Upper lobe of left lung (tissue), 6 donors: Measurements from ENCODE around the gene MSI2. TPM values are rescaled to one million over a fixed set of nuclear protein-coding genes. Genes with fewer than 3 reads are reported as not detected.

ENCODE experiments used
- ATAC-seq, 2 donors: fragments of 200-7000 bp; cut with Tn5 transposase; one replicate each; pipeline ENCODE4 v1.9.1; 2022; ENCODE audit warnings: mild to moderate bottlenecking in 2 of 2, moderate library complexity in 2 of 2; ENCODE audit not compliant: low FRiP score in 2 of 2
- DNase-seq, 2 donors: peaks; one replicate each; pipeline ENCODE4 v3.0.0-alpha.2; 2019 to 2020
- H3K27ac ChIP-seq, 4 donors: fragments of 200-600 bp; sonication (generic); one replicate each; pipeline ENCODE4 v1.5.1; 2016 to 2019
- H3K27me3 ChIP-seq, 4 donors: fragments of 200-600 bp; sonication (generic); one replicate each; pipeline ENCODE4 v1.5.1; 2017 to 2019
- H3K36me3 ChIP-seq, 4 donors: fragments of 200-600 bp; sonication (generic); one replicate each; pipeline ENCODE4 v1.5.1; 2016 to 2019
- H3K4me1 ChIP-seq, 4 donors: fragments of 200-600 bp; sonication (generic); one replicate each; pipeline ENCODE4 v1.5.1; 2018 to 2019
- H3K4me3 ChIP-seq, 4 donors: fragments of 200-600 bp; sonication (generic); one replicate each; pipeline ENCODE4 v1.5.1; 2017 to 2019; ENCODE audit warnings: mild to moderate bottlenecking in 2 of 4, moderate library complexity in 1 of 4
- H3K9me3 ChIP-seq, 4 donors: fragments of 200-600 bp; sonication (generic); one replicate each; pipeline ENCODE4 v1.5.1; 2018 to 2019
- EP300 ChIP-seq, 4 donors: sonication (generic); formaldehyde crosslinking; IDR thresholded peaks; one replicate each; pipeline ENCODE4 v1.5.1; 2017; ENCODE audit warnings: antibody characterized with exemption in 4 of 4, control low read depth in 2 of 4
- POLR2A ChIP-seq, 4 donors: fragments of 450-650 bp; IDR thresholded peaks; one replicate each; pipeline ENCODE4 v1.5.1; 2016 to 2017; ENCODE audit warnings: antibody characterized with exemption in 4 of 4, mild to moderate bottlenecking in 2 of 4
- POLR2AphosphoS5 ChIP-seq, 2 donors: sonication (generic); formaldehyde crosslinking; IDR thresholded peaks; one replicate each; pipeline ENCODE4 v1.5.1; 2017; ENCODE audit warnings: antibody characterized with exemption in 2 of 2
- WGBS, 2 donors: methylation state at CpG; one replicate each; pipeline ENCODE4 v1.1.5; 2017 to 2018; 5-methylcytosine and 5-hydroxymethylcytosine counted together
- total RNA-seq, 6 donors: library from RNA; depleted of rRNA in 4 of 6; stranded (reverse); fragments of >200 nt in 4 of 6; gene quantifications; one replicate each; pipeline versions ENCODE4 v1.1.0 to v1.2.1, GENCODE V29; 2016 to 2021
- TF ChIP-seq, protein P1 (sequence below), 6 experiments: fragments of 450-650 bp in 4 of 6; fragments of 200-600 bp in 2 of 6; sonication (generic) in 2 of 6; IDR thresholded peaks; one replicate each; pipeline ENCODE4 v1.5.1; 2016 to 2019; ENCODE audit warnings: antibody characterized with exemption in 6 of 6
- donor health status: DM: no; HTN: no; CAD: no; lungs with moderate emphysema.
- donor health status: DM: no; HTN: yes; CAD: no; lungs with severe emphysema.

Gene MSI2
- total RNA-seq, 6 donors from 2014 or later, result 20.1 to 44.0 (median 32.2) TPM

DNA sequence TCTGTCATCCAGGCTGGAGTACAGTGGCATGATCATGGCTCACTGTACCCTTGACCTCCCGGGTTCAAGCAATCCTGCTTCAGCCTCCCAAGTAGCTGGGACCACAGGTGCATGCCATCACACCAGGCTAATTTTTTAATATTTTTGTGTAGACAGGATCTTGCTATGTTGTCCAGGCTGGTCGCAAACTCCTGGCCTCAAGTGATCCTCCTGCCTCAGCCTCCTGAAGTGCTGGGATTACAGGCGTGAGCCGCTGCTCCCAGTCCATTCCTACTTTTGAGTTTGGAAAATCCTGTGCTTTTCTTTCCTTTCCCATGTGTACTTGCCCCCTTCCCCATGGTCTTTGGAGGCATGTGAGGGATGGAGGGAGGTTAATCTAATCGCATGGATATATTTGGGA lies 60.0 kb downstream of the MSI2 start:
- no peak for ATAC-seq
- no peak for DNase-seq
- H3K9me3 ChIP-seq, result no peaks in the 10 kb centered on the region
- H3K4me1 ChIP-seq, result no peaks in the 10 kb centered on the region
- no peaks in the 10 kb centered on the region for H3K27me3 ChIP-seq
- H3K4me3 ChIP-seq, result no peak overlapping the region
- 96 to 98% methylated on average over 5 of the region's 5 CpGs for WGBS, 2 donors
- H3K27ac ChIP-seq, result no peak overlapping the region
- no peaks in the 10 kb centered on the region for H3K36me3 ChIP-seq
- no peak for TF ChIP-seq POLR2A (IDR thresholded peaks at IDR 0.05)
- TF ChIP-seq, protein P1, sequence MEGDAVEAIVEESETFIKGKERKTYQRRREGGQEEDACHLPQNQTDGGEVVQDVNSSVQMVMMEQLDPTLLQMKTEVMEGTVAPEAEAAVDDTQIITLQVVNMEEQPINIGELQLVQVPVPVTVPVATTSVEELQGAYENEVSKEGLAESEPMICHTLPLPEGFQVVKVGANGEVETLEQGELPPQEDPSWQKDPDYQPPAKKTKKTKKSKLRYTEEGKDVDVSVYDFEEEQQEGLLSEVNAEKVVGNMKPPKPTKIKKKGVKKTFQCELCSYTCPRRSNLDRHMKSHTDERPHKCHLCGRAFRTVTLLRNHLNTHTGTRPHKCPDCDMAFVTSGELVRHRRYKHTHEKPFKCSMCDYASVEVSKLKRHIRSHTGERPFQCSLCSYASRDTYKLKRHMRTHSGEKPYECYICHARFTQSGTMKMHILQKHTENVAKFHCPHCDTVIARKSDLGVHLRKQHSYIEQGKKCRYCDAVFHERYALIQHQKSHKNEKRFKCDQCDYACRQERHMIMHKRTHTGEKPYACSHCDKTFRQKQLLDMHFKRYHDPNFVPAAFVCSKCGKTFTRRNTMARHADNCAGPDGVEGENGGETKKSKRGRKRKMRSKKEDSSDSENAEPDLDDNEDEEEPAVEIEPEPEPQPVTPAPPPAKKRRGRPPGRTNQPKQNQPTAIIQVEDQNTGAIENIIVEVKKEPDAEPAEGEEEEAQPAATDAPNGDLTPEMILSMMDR (IDR thresholded peaks at IDR 0.05), result no peak
- TF ChIP-seq POLR2AphosphoS5 (IDR thresholded peaks at IDR 0.05), result no peak
- no peak for TF ChIP-seq EP300 (IDR thresholded peaks at IDR 0.05)

DNA sequence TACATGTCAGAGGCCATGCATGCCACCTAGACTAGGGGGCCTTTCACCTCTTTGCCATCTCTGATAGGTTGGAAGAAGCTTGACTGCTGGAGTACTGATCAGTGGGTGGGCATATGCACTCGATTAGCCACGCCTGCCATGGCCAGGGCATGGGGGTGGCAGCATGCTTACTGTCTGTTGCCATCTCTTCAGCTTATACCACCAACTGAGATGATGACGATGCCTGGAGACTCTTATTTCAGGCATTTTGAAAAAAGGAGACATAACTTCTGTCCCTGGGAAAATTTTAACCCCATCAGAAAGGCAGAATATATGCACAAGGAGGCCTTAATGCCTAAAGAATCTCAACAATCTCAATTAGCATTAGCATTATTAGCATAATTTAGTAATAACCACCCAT lies 60.8 kb downstream of the MSI2 start:
- DNase-seq (no peak), ATAC-seq (no peak)
- TF ChIP-seq EP300 (IDR thresholded peaks at IDR 0.05), result no peak
- H3K4me3 ChIP-seq, result no peak overlapping the region
- WGBS, 2 donors, result 87 to 100% methylated on average over 1 to 3 of the region's 3 CpGs
- H3K9me3 ChIP-seq, result no peaks in the 10 kb centered on the region
- no peaks in the 10 kb centered on the region for H3K36me3 ChIP-seq
- no peaks in the 10 kb centered on the region for H3K4me1 ChIP-seq
- H3K27me3 ChIP-seq, result no peaks in the 10 kb centered on the region
- no peak overlapping the region for H3K27ac ChIP-seq

DNA sequence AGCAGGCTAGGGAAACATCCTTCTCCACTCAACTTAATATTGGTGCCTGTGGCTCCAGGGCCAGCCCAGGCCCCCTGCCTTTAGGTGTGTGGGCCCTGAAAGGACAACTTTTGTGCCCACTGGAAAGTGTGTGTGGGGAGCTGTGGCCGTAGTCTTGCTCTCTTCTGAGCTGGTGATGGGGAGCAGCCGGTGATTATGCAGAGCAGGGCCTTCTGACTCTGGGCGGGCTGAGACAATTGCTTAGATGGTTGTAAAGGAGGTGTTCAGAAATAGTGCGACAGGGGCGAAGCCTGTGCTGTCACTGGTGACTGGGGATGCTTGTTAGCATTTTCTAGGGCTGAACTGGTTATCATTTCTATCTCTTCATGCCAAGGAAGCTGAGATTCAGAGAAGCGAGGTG lies 62.6 kb downstream of the MSI2 start:
- no peaks in the 10 kb centered on the region for H3K36me3 ChIP-seq
- 95 to 100% methylated on average over 6 of the region's 6 CpGs for whole genome bisulfite sequencing, 2 donors
- no peaks in the 10 kb centered on the region for H3K9me3 ChIP-seq
- DNase-seq, result no peak
- ATAC-seq, result no peak
- TF ChIP-seq EP300 (IDR thresholded peaks at IDR 0.05) (no peak), POLR2A (IDR thresholded peaks at IDR 0.05) (no peak), POLR2AphosphoS5 (IDR thresholded peaks at IDR 0.05) (no peak)
- TF ChIP-seq, protein P1 (IDR thresholded peaks at IDR 0.05), result no peak
- H3K27ac ChIP-seq, result no peak overlapping the region
- no peak overlapping the region for H3K4me3 ChIP-seq
- H3K4me1 ChIP-seq, result no peaks in the 10 kb centered on the region
- no peaks in the 10 kb centered on the region for H3K27me3 ChIP-seq

DNA sequence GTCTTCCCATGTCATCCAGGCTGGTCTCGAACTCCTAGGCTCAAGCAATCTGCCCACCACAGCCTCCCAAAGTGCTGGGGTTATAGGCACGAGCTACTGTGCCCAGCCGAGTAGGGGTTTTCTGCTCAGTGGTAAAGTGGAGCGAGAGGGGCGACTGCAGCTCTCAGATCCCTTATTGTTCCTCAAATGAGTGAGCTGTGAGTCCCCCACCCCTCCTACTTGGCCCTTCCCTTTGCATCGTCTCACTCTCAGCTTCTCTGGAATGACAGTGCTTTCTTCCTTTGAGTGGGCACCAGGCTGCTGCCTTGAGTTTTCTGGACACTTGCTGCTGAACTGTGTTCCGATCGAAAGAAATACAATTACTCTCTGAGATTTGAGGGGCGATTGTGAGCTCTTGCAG lies 63.5 kb downstream of the MSI2 start:
- WGBS, 2 donors, result 91 to 98% methylated on average over 9 of the region's 9 CpGs
- TF ChIP-seq POLR2A (IDR thresholded peaks at IDR 0.05), result no peak
- no peak for TF ChIP-seq POLR2AphosphoS5 (IDR thresholded peaks at IDR 0.05)
- TF ChIP-seq, protein P1 (IDR thresholded peaks at IDR 0.05), result no peak
- no peak for TF ChIP-seq EP300 (IDR thresholded peaks at IDR 0.05)
- ATAC-seq, result no peak

DNA sequence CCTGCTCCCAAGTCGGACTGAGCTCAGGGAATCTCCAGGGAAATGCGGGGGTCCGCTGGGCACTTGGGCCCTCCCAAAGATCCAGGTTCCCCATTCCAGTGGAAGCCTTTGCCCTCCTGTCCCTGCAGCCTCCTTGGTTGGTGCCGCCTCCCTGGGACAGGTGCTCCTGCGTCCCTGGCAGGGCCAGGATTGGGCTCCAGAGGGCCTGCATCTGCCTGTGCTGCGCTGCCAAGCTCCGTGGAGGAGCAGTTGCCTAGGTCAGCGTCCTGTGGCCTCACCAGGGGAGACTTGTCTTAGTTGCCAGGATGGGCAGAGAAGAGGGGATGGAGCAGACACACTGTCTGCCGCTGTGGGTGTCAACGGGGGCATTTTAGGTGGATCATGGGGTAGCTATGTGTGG lies 67.1 kb downstream of the MSI2 start:
- Histone ChIP-seq H3K27me3 (no peaks in the 10 kb centered on the region), H3K4me3 (no peak overlapping the region), H3K36me3 (no peaks in the 10 kb centered on the region), H3K27ac (no peak overlapping the region), H3K4me1 (no peaks in the 10 kb centered on the region), H3K9me3 (no peaks in the 10 kb centered on the region)
- WGBS, 2 donors, result 95 to 98% methylated on average over 5 to 10 of the region's 10 CpGs
- no peak for TF ChIP-seq POLR2A (IDR thresholded peaks at IDR 0.05)
- TF ChIP-seq EP300 (IDR thresholded peaks at IDR 0.05), result no peak
- TF ChIP-seq, protein P1 (IDR thresholded peaks at IDR 0.05), result no peak
- no peak for TF ChIP-seq POLR2AphosphoS5 (IDR thresholded peaks at IDR 0.05)
- ATAC-seq (no peak), DNase-seq (peak in 1 of 2 donors; percentile 50)

More for the DNA sequence above, 63.5 kb downstream of the MSI2 start:
- Histone ChIP-seq H3K36me3 (no peaks in the 10 kb centered on the region), H3K4me1 (no peaks in the 10 kb centered on the region), H3K27me3 (no peaks in the 10 kb centered on the region), H3K4me3 (no peak overlapping the region), H3K27ac (no peak overlapping the region), H3K9me3 (no peaks in the 10 kb centered on the region)
- DNase-seq, result no peak
